GM21390 (cell line): ENCODE results near the gene ASXL1.
"Not testable (repeated sequence)": the region's sequence is repeated elsewhere in the genome, so short reads cannot be mapped to it uniquely, and the experiment has no call there.

Source experiments
- ATAC-seq: cut with Tn5 transposase; IDR thresholded peaks from one replicate; pipeline ENCODE4 v1.9.1; 2021; ENCODE audit not compliant: unreplicated experiment

Gene ASXL1

GRCh38 chr20:32357869-32358631, at the start of gene ASXL1:
Gene ASXL1, plus strand, starts transcription at chr20:32358331. Its CDS starts 445 bp downstream, at chr20:32358776.
- ATAC-seq = peak; percentile 60

- no peak for ATAC-seq
Observed at GRCh38 chr20:32312718-32313424, 45.3 kb upstream of the ASXL1 start.

- ATAC-seq = no peak
Observed at GRCh38 chr20:32314768-32315167, 43.4 kb upstream of the ASXL1 start.

- no peak for ATAC-seq
Observed at GRCh38 chr20:32315399-32315798, 42.7 kb upstream of the ASXL1 start.

DNA sequence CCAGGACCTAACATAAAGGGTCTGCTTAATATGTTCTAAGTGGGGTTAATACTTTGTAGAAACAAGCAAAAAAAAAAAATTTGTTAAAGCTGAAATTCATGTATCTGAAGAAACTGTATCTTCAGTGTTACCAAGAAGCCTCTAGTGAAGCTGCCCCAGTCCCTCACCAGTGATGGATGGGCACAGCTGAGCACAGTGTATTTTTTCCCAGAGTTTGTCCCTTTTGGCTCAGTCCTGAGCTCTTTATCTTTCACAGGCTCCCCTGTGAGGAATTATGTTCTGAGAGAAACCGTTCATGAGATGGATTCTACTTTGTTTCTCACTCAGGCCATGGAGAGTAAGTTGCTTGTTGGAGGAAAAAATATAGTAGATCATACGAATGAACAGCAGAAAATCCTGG, 42.2 kb upstream of the ASXL1 start:
- ATAC-seq = no peak

GRCh38 chr20:32316667-32317066, 41.5 kb upstream of the ASXL1 start:
- no peak for ATAC-seq

GRCh38 chr20:32319100-32319499, 39.0 kb upstream of the ASXL1 start:
- no peak for ATAC-seq

- ATAC-seq = no peak
Observed at GRCh38 chr20:32320305-32320704, 37.8 kb upstream of the ASXL1 start.

GRCh38 chr20:32321390-32321789, 36.7 kb upstream of the ASXL1 start:
- ATAC-seq = no peak

GRCh38 chr20:32322260-32322659, 35.9 kb upstream of the ASXL1 start:
- ATAC-seq = not testable (repeated sequence)

- not testable (repeated sequence) for ATAC-seq
Observed at GRCh38 chr20:32323761-32324160, 34.4 kb upstream of the ASXL1 start.

DNA sequence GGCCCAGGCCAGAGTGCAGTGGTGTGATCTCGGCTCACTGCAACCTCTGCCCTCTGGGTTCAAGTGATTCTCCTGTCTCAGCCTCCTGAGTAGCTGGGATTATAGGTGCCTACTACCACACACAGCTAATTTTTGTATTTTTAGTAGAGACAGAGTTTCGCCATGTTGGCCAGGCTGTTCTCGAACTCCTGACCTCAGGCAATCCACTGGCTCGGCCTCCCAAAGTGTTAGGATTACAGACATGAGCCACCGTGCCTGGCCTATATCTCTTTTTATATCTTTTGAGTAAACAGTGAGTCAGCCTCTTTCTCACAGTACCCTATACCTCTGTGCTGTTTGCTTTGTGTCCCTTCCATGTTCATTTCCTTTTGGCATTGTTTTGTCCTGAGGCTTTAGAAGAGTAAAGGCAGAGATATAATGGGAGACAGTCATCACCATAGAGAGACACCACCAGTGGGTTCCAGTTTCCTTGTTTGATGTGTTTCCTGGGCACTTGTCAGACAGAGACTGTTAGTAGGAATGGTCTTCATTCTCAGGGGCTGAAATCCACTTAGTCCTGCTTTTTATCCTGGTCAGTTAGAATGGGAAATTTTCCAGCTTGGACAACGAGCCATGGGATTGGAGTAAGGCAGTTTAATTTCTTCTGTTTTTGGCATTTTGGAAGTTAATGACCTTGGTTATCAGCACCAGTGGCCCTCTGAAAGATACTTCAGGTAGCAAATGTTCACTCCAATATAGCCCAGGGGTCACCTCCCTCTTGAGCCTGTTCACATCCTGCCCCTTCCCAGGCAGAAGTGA, 32.2 kb upstream of the ASXL1 start:
- ATAC-seq = no peak

DNA sequence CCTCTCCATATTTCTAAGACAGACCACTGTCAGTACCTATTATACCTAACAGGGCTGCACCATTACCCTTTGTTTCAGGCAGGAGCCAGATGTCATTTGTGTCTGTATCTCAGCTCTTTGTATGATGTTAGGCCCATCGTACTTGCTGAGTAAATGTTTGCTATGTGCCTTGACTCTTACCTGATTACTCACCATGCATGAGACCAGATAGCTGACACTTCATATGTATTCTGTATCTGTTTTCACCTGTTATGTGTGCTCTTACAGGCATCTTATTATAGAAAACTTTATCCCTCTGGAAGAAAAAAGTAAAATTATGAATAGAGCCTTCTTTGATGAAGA, 31.7 kb upstream of the ASXL1 start:
- ATAC-seq = no peak

DNA sequence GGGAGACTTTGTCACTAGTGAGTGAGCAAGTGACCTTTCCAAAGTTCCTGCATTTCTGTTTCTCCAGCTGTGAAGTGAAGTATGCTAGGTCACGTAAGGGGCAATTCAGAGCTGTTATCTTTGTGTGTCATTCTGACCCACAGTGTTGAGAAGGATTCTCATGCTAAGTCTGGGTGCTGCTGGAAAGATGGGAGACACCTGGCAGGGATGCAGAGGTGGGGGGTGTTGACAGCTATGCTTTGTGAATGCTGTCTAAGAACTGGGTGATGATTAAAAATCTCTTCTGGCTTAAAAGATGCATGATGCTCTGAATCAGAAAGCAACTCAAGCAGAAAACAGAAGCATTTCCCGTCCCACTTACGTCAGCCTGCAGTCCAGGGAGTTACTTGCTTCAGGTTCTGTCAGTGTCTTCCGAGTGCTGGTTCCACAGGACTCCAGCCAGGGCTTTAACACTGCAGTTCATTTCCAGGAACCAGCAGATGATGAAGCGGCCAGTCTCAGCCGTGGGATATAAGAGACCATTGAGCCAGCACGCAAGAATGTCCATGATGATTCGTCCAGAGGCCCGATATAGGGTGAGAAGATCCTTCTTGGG, 30.9 kb upstream of the ASXL1 start:
- no peak for ATAC-seq

DNA sequence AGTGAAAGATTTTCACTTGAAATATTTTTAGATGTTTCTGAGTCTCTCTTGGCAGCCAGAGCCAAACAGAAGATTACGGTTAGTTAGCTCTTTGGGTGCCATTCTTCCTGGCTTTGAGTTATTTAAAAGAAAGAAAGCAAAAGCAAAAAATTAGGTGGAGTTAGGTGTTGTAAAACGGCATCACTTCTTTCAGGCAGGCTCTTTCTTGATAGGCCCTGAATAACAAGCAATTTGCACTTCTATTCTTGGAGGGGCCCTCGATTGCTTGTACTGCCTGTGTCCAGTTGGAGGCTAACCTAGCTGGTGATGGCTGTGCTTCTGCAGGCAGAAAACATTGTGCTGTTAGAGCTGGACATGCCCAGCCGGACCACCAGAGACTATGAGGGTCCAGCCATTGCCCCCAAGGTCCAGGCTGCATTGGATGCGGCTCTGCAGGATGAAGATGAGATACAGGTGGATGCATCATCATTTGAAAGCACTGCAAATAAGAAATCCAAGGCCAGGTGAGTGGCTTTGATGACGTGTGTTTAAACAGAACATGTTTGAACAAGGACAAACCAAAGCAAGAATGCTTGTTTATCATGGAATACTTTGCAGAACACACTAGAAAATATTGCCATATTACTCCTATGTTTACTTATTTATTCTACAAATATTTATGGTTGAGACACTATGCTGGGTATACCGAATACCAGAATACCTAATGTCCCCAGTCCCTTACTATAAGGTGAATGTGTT, 28.1 kb upstream of the ASXL1 start:
- ATAC-seq = no peak

DNA sequence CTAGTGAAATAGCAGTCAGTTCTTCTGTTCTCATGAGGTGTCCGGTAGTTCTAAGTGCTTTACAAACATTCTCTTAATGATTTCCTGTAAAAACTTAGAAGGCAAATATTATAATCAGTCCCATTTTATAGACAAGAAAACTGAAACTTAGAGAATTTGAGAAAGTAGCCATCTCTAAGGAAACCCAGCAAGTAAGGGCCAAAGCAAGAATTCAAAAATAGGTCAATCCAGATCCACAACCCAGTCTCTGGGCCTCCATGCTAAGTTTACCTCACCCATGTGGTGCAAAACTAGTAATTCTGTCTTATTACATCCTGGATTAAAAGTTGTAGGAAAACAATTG, 27.6 kb upstream of the ASXL1 start:
- ATAC-seq = no peak

GRCh38 chr20:32332614-32333013, 25.5 kb upstream of the ASXL1 start:
- no peak for ATAC-seq

DNA sequence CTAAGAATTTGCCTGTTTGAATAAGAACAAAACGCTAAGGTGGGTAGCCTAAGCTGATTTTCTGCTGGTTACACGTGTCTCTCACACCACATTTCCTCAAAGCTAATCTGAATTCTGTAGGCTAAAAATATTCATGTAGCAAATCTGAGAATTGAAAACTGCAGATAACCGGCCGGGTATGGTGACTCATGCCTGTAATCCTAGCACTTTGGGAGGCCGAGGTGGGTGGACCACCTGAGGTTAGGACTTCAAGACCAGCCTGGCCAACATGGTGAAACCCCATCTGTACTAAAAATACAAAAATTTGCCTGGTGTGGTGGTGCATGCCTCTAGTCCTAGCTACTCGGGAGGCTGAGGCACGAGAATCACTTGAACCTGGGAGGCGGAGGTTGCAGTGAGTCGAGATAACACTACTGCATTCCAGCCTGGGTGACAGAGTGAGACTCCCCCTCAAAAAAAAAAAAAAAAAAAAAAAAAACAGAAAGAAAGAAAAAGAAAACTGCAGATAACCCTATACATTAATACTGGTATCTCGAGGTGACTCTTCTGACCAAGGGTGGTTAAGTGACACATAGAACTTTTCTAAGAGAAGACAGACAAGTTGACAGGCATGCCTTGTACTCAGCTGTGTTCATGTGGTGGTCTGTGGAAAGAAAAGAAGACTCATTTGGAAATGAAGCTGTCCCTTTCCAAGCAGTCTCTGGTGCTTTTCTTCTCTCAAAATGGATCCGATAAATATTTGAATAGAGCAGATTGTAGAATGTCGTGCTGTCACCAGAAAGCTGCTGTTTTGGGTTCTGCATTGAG, 24.7 kb upstream of the ASXL1 start:
- peak; percentile 58 for ATAC-seq

DNA sequence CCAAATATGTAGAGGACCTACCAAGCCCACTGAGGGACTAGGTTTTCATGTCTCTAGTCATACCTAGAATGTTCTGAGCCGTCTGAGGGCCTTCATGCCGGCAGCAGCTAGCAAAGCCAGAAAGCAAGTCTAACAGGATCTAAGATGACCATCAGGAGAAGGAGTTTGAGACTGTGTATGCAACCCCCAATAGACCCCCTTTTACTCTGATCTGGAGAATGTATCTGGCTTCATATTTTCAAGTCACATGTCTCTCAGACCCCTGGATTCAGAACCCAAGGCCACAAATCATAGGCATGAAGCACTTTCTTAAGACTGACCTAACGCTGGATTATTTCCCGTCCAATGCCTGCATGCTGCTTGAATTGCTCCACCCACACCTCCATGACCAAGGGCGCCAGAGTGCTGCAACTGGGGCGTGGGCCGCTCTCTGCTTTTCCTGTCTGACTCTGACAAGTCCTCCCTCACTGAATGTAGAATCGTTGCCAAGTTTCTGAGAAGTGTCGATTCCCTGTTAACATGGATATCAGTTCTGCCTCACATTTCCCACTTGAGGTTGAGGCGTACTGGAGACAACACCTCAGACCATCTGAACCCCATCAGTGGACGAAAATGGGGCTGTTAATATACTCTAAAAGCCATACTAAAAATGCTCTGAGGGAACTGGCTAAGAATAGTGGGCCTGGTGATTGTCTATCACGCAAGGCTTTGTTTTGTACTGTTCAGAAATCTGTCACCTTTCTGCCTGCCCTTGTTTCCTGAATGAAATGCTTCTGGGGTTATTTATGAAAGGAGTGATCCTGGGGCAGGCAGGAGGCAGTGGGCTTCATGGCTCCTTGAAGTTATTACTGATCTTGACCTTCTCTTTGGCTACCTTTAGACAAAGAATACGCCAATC, 23.9 kb upstream of the ASXL1 start:
- peak; percentile 30 for ATAC-seq
